ENCODE measurements around the gene CAMKK2.

GRCh38 chr12:121290410-121290809 is 6.1 kb downstream of the CAMKK2 start:
- TF ChIP-seq CTCF (IDR thresholded peaks at IDR 0.05; ENCODE audit: low read depth, low read length, missing input control) (no peak), MAX (IDR thresholded peaks at IDR 0.05) (no peak)

Data from liver (tissue), 2 donors.